Large intestine (tissue), 3 donors: ENCODE measurements around the gene COL5A2. TPM values are rescaled to one million over a fixed set of nuclear protein-coding genes. Genes with fewer than 3 reads are reported as not detected.

Source experiments
- DNase-seq, 2 donors: peaks; one replicate each; pipeline versions ENCODE4 v3.0.0 to v3.0.0-alpha.2; 2013
- H3K27ac ChIP-seq: one replicate; pipeline ENCODE4 v1.5.1; 2013; ENCODE audit warnings: low read length
- H3K27me3 ChIP-seq: 2 replicates; pipeline ENCODE4 v1.6.1; 2013; ENCODE audit warnings: low read length; ENCODE audit not compliant: control insufficient read depth, insufficient read depth
- H3K36me3 ChIP-seq: 2 replicates; pipeline ENCODE4 v1.6.1; 2013; ENCODE audit warnings: low read length; ENCODE audit not compliant: control insufficient read depth, insufficient read depth
- H3K4me1 ChIP-seq: one replicate; pipeline ENCODE4 v1.6.1; 2013; ENCODE audit warnings: low read length; ENCODE audit not compliant: control insufficient read depth, insufficient read depth
- H3K4me3 ChIP-seq: one replicate; pipeline ENCODE4 v1.5.1; 2013; ENCODE audit warnings: low read length
- H3K9me3 ChIP-seq: one replicate; pipeline ENCODE4 v1.6.1; 2013; ENCODE audit warnings: mild to moderate bottlenecking, low read depth, low read length, moderate library complexity; ENCODE audit not compliant: control insufficient read depth
- WGBS: methylation state at CpG from one replicate; pipeline ENCODE4 v1.1.5; 2013; ENCODE audit warnings: low lambda C conversion rate; ENCODE audit not compliant: insufficient coverage; 5-methylcytosine and 5-hydroxymethylcytosine counted together
- polyA plus RNA-seq: library from polyadenylated mRNA; unstranded; fragments of 120-200 nt; gene quantifications from one replicate; pipeline ENCODE4 v1.2.1, GENCODE V29; 2013

COL5A2 gene
- polyA plus RNA-seq, 1 donor, result 80.4 TPM

GRCh38 chr2:189086710-189087109 lies 92.9 kb downstream of the COL5A2 start:
- 100% methylated on average over 1 of the region's 2 CpGs for WGBS
- H3K36me3 ChIP-seq, result peaks cover 6% of the 10 kb centered on the region
- DNase-seq, result no peak

DNA sequence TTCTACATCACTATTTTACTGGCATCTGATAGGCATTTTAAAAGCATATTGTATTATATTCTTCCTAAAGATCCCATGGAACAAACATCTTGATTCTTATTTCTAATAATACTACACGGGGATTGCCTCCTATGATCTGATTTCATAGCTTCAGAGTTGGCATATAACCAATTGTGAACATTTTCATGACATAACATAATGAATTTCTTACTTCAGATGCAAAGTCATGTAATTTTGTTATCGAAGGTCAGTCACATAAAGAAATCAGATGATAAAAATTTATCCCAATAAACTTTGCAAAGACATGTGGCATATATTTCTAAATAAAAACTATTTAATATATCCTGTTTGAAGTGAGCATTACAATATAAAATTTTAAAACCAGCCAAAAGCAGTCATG lies 93.3 kb downstream of the COL5A2 start:
- WGBS, result 82% methylated on average over 2 of the region's 2 CpGs
- Histone ChIP-seq H3K4me1 (no peaks in the 10 kb centered on the region), H3K27me3 (no peaks in the 10 kb centered on the region), H3K27ac (no peak overlapping the region), H3K4me3 (no peak overlapping the region), H3K9me3 (no peaks in the 10 kb centered on the region), H3K36me3 (peaks cover 6% of the 10 kb centered on the region)
- DNase-seq, result no peak

More at GRCh38 chr2:189086710-189087109, 92.9 kb downstream of the COL5A2 start:
- no peak overlapping the region for H3K27ac ChIP-seq
- H3K4me3 ChIP-seq, result no peak overlapping the region
- no peaks in the 10 kb centered on the region for H3K9me3 ChIP-seq
- no peaks in the 10 kb centered on the region for H3K27me3 ChIP-seq
- no peaks in the 10 kb centered on the region for H3K4me1 ChIP-seq

- Histone ChIP-seq H3K4me1 (no peaks in the 10 kb centered on the region), H3K9me3 (no peaks in the 10 kb centered on the region), H3K27me3 (no peaks in the 10 kb centered on the region), H3K4me3 (no peak overlapping the region), H3K36me3 (peaks cover 7% of the 10 kb centered on the region), H3K27ac (no peak overlapping the region)
- DNase-seq, result no peak
- no CpG with 5 or more reads among the region's 3 CpGs for WGBS
Observed at GRCh38 chr2:189083606-189084005, 96.0 kb downstream of the COL5A2 start.

DNA sequence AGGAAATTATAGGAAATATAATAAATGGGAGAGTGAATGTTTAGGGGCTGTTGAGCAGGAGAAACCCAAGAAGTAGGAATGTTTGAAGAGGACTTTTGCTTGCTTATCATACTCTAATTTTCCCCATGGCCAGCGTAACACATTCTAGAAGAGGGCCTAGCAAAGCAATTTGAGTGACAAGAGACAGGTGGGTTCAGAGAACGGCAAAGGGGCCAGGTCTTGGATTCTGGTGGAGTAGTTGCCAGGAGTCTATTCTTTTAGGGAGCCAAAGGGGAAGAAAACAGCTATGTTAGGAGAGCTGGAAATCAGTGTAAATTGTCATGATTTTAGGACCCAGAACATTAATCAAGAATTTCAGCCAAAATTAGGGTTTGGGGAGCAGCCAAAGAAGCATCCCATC lies 96.5 kb downstream of the COL5A2 start:
- H3K4me3 ChIP-seq, result no peak overlapping the region
- H3K27ac ChIP-seq, result peak overlapping the region; percentile 76
- no peaks in the 10 kb centered on the region for H3K9me3 ChIP-seq
- WGBS, result 60% methylated on average over 1 of the region's 2 CpGs
- no peak for DNase-seq
- no peaks in the 10 kb centered on the region for H3K4me1 ChIP-seq
- peaks cover 10% of the 10 kb centered on the region for H3K36me3 ChIP-seq
- no peaks in the 10 kb centered on the region for H3K27me3 ChIP-seq

- peak overlapping the region; percentile 76 for H3K27ac ChIP-seq
- H3K27me3 ChIP-seq, result no peaks in the 10 kb centered on the region
- peaks cover 13% of the 10 kb centered on the region for H3K36me3 ChIP-seq
- H3K4me1 ChIP-seq, result no peaks in the 10 kb centered on the region
- WGBS, result 100% methylated on average over 1 of the region's 3 CpGs
- H3K9me3 ChIP-seq, result no peaks in the 10 kb centered on the region
- H3K4me3 ChIP-seq, result no peak overlapping the region
- DNase-seq, result peak; percentile 67 to 72
Observed at GRCh38 chr2:189082376-189082975, 97.1 kb downstream of the COL5A2 start.

DNA sequence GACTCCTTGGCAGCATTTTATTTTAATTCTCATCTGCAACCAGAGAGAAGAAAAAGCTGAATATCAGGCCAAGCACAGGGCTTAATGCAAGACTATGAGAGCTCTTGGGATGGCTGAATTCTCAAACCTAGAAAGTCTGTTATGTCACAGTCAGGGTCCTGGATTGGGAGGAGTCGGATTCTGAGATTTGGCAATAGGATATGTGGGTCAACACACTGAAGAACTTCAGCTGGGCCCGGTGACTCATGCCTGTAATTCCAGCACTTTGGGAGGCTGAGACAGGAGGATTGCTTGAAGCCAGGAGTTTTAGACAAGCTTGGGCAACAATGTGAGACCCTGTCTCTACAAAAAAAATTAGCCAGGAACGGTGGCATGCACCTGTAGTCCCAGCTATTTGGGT lies 103.0 kb downstream of the COL5A2 start:
- no peak for DNase-seq
- no peaks in the 10 kb centered on the region for H3K4me1 ChIP-seq
- H3K36me3 ChIP-seq, result peaks cover 16% of the 10 kb centered on the region
- H3K9me3 ChIP-seq, result no peaks in the 10 kb centered on the region
- no peak overlapping the region for H3K27ac ChIP-seq
- H3K4me3 ChIP-seq, result no peak overlapping the region
- WGBS, result no CpG with 5 or more reads among the region's 3 CpGs
- H3K27me3 ChIP-seq, result no peaks in the 10 kb centered on the region

DNA sequence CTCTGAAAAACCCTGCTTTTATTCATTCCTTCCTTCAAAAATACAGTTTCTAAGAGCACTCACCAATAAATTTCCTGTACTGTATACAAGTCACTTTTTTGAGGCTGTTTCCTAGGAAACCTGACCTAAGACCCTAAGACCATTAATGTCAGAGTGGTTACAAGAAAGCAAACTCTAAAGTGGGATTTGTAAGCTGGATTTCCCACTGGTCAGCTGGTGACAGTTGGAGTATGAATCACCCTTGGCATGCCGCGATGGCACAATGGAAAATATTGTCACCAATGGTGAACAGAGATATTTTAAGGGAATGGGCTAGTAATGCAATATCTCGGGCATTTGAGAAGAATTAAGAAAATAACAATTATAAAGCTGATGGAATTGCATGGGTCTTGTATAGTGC lies 103.4 kb downstream of the COL5A2 start:
- no peak for DNase-seq
- H3K4me3 ChIP-seq, result no peak overlapping the region
- H3K27ac ChIP-seq, result no peak overlapping the region
- WGBS, result no CpG with 5 or more reads among the region's 3 CpGs
- H3K9me3 ChIP-seq, result no peaks in the 10 kb centered on the region
- no peaks in the 10 kb centered on the region for H3K4me1 ChIP-seq
- no peaks in the 10 kb centered on the region for H3K27me3 ChIP-seq
- peaks cover 16% of the 10 kb centered on the region for H3K36me3 ChIP-seq

DNA sequence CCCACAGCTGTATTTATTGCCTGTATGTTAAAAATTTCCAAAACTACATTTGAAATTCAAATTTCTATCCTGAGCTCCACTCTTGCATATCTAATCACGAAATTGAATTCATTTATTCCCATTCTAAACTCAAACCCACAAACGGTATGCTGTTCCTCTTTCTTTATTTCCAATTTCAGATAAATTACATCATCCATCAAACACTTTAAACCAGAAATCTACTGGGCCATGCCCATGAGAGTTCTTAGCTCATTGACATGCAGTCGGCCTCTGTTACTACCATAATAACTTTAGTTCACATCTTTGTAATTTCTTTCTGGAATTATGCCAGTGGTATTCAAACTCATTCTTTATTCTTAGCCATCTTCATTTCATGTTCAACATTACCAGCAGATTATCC lies 105.1 kb downstream of the COL5A2 start:
- H3K27ac ChIP-seq, result no peak overlapping the region
- no peak overlapping the region for H3K4me3 ChIP-seq
- 93% methylated on average over 3 of the region's 3 CpGs for WGBS
- H3K36me3 ChIP-seq, result peaks cover 19% of the 10 kb centered on the region
- H3K4me1 ChIP-seq, result no peaks in the 10 kb centered on the region
- H3K27me3 ChIP-seq, result no peaks in the 10 kb centered on the region
- DNase-seq, result no peak
- no peaks in the 10 kb centered on the region for H3K9me3 ChIP-seq

- Histone ChIP-seq H3K9me3 (no peaks in the 10 kb centered on the region), H3K36me3 (peaks cover 14% of the 10 kb centered on the region), H3K4me1 (no peaks in the 10 kb centered on the region), H3K27ac (no peak overlapping the region), H3K27me3 (no peaks in the 10 kb centered on the region), H3K4me3 (no peak overlapping the region)
- 100% methylated on average over 1 of the region's 1 CpG for WGBS
- no peak for DNase-seq
Observed at GRCh38 chr2:189072036-189072435, 107.5 kb downstream of the COL5A2 start.

DNA sequence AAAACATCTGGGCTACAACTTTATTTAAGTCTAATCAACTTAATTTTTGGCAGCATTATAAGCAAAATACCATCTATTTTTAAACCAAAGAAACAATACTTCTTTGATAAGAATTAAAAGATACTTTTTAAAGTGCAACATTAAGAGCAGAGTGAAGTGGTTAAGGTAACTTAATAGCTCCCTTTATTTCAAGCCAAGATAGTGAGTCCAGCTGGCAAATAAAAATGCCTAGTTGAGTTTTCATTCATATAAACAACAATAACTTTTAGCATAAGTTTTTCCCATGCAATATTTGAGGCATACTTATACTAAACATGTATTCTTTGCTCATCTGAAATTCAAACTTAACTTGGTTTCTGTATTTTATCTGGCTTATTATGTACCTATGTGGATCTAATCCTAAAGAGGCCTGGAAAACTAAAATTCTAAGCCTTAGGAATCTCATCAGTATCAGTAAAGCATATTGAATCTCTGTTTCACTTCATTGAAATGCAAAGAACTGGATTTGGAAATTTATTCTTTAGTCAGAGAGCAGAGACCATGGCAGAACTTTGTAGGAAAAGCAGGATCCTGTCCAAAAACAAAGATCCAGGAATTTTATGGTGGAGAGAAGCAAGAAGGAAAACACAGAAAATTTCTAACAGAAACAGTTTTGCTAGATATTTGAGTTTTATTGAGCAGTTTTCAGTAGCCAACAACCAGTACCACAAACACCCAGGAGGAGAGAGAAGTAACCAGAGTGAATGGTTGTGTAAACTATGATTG lies 109.5 kb downstream of the COL5A2 start:
- peaks cover 16% of the 10 kb centered on the region for H3K36me3 ChIP-seq
- no peak overlapping the region for H3K4me3 ChIP-seq
- H3K27ac ChIP-seq, result no peak overlapping the region

GRCh38 chr2:189066037-189066436 lies 113.5 kb downstream of the COL5A2 start:
- H3K27ac ChIP-seq, result no peak overlapping the region
- no peak overlapping the region for H3K4me3 ChIP-seq
- no peaks in the 10 kb centered on the region for H3K9me3 ChIP-seq
- H3K27me3 ChIP-seq, result no peaks in the 10 kb centered on the region
- DNase-seq, result no peak
- H3K36me3 ChIP-seq, result peaks cover 26% of the 10 kb centered on the region
- no peaks in the 10 kb centered on the region for H3K4me1 ChIP-seq

More for the DNA sequence above, 109.5 kb downstream of the COL5A2 start:
- Histone ChIP-seq H3K4me1 (no peaks in the 10 kb centered on the region), H3K9me3 (no peaks in the 10 kb centered on the region), H3K27me3 (no peaks in the 10 kb centered on the region)
- no peak for DNase-seq
